Limb (tissue), 2 donors: ENCODE data around the gene LRRC7.

ENCODE experiments used
- DNase-seq, 2 donors: peaks; one replicate each; pipeline ENCODE4 v3.0.0-alpha.2; 2016; ENCODE audit errors: extremely low spot score in 2 of 2

Gene LRRC7

DNA sequence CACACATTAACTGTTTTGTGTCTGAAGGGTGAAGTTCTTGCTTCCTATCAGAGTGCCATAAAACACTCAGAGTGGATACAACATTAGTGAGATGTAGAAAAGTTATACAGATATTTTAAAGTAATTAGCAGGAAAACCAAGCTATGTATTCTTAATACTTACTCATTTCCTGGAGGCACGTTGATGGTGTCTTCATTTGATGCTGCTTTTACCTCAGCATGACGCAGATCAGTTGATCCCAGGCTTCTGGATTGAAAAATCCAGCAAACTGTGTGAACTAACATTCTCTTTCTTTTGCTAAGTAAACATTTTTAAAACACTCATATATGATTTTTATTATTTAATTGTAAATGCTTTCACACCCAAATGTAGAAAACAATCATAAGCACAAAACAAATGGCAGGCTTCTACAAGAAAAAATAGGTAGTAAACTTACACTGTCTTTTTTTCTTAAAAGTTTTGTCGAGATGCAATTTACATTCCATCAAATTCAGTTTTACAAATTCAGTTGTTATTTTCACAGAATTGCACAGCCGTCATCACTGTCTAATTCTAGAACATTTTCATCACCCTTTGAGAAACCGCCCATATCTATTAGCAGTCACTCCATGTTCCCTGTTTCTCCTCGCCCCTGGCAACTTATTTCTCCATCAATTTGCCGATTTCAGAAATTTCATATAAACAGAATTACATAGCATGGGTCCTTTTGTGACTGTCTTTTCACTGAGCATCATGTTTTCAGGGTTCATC lies 198.9 kb downstream of the LRRC7 start:
- DNase-seq, result no peak

DNA sequence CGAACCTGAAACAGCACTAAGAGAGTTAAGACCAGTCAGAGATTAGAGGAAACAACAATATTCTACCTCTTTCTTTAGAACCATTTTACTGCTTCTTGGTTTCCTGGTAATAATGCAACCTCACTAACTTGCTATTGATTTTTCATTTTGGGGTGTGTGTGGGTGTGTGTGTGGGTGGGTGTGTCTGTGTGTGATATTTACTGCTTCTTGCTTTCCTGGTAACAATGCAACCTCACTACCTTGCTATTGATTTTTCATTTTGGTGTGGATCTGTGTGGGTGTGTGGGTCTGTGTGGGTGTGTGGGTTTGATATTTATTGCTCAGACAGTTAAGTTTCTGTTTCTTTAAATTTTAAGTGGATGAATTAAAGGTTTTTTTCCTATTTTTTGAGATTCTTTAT lies 208.8 kb downstream of the LRRC7 start:
- no peak for DNase-seq

DNA sequence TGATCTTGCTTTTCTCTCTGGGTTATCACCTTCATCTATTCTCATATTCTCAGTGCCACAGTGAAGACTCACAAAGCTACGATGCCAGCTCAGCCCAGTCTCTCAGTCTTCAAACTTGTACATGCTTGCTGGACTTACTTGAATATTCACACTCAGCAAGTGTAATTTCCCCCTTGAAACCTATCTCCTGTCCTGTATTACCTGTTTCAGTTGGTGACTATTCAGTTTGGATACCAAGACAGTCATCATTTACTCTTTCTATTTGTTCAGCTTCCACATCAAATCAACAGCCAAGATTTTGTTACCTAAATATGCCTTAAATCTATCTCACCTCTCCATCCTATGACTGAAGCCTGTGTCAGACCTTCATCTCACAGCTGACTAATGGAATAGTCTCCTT lies 209.7 kb downstream of the LRRC7 start:
- no peak for DNase-seq

DNA sequence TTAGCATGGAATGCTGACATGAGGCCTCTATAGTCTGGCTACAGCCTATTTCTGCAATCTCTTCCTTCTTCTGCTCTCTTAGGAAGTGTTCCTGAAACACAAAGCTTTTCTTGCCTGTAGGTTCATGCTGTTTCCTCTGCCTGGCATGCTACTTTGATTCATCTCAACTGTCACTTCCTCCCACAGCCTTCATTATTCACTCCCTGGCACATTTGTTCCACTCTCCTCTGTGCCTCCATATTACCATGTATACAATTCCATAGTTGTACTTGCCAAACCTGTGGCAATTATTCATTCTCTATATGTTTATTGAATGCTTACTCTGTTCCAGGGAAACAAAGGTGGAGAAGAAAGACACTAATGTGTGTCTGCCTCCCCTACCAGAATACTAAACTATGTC lies 210.2 kb downstream of the LRRC7 start:
- no peak for DNase-seq

DNA sequence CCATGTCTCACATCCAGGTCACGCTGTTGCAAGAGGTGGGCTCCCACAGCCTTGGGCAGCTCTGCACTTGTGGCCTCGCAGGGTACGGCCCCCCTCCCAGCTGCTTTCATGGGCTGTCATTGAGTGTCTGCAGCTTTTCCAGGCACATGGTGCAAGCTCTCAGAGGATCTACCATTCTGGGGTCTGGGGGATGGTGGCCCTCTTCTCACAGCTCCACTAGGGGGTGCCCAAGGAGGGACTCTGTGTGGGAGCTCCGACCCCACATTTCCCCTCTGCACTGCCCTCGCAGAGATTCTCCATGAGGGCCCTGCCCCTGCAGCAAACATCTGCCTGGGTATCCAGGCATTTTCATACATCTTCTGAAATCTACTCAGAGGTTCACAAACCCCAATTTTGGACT lies 219.4 kb downstream of the LRRC7 start:
- no peak for DNase-seq

DNA sequence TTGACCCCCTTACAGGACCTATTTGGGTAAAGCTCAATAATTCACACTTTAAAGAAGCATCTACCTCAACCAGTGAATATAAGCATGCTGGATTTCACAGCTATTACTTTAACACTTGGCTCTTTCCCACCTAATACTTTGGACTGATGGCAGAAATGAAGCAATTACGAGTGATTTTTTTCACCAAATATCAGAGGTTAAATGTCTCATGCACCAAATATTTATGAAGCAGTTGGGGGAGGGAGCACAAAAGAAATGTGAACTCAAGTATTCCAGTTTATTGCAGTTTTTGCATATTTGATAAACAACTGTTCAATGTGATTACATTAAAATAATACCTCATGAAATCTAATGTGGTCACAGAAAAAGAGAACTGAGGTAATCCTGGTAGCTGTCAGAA lies 223.6 kb downstream of the LRRC7 start:
- no peak for DNase-seq

DNA sequence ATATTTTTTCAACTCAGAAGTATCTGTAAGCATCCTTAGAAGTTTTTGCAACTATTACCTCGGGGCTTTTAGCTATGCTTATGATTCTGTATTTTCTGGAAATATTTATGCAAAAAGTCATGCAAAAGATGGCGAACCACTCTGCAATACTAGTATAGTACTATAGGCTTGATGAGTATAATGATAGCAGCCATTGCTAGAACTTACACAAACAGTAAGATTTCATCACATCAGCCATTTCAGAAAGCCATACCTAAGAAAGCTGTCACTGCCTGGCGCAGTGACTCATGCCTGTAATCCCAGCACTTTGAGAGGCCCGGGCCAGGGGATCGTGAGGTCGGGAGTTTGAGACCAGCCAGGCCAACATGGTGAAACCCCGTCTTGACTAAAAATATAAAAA lies 227.1 kb downstream of the LRRC7 start:
- no peak for DNase-seq

DNA sequence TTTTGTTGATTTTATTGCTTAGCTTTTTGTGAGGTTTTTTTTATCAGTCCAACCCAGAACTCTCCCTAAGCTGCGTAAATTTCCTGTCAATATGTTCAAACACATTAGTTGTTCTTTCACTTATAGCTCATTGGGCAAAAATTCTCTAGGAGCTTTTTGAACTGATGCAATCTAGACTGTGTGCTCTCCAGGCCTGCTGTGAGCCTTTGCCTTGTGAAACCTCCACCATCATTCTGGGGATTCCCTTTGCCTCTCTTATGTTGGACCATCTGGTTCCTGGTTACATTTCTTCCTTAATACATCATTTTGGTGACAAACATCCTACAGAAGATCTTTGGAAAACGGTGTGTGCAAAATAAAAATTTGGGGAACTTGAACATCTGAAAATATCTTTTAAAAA lies 247.2 kb downstream of the LRRC7 start:
- DNase-seq, result no peak

DNA sequence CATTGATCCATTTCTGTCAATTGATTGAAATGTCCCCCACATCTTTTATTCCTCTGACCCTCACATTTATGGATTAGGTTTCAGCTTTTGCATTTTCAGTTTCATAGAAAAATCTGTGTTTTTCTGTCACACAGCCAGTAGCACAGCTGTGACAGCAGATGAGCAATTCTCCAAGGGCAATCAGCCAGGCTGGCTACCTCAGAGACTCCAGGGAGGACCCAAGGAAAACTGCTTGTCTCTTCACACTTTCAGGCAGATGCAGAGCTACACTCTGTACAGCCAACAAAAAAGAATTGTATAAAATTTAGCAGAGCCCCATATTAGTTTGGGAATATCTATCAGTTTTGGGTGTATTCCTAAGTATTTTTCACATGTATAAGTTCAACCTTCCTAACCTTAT lies 257.2 kb downstream of the LRRC7 start:
- DNase-seq, result peak in 1 of 2 donors; percentile 42

DNA sequence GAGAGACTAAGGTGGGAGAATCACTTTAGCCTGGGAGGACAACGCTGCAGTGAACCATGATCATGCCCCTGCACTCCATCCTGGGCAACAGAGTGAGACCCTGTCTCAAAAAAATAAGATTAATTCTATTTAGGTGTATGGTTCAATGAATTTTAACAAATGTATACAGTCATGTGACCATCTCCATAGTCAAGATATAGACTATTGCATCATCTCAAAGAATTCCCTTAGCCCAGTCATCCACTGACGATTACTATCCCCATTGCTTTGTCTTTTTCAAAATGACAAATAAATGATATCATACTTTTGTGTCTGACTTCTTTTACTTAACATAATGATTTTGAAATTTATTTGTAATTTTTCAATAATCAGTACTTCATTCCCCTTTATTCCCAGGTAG lies 260.0 kb downstream of the LRRC7 start:
- DNase-seq, result no peak

DNA sequence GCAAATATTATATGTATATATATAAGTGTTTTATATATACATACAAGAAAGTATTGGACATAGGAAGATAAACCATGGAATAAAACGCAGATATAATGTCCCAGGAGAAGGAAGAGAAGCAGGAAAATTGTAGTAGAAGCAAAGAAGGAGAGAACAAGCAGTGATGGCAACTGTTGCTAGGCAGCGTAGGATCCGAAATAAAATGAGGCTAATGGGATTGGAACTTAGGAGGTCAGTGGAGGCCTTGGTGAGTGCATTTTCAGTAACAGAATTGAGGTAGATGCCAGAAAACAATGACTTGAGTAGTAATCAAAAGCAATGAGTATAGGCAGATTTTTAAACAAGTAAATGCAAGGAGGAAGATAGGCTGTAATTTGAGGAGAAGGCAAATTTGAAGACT lies 265.8 kb downstream of the LRRC7 start:
- DNase-seq, result peak in 1 of 2 donors; percentile 8

DNA sequence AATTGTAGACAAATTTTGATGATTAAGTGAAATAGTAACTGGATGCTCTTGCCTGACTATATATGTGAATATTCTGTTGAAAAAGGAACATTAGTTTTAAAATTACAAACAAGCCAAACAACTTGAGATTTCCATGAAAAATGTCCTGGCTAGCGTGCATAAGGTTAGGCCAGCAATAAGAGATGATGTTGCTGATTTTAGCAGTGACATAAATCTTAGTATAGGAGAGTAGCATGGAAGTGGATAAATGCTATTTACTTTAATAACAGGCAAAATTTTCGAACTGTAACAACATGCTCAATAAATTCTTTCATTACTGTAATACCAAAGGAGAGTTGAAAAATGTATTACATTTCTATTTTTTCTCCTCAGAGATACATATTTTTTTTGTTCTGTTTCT lies 266.6 kb downstream of the LRRC7 start:
- no peak for DNase-seq

DNA sequence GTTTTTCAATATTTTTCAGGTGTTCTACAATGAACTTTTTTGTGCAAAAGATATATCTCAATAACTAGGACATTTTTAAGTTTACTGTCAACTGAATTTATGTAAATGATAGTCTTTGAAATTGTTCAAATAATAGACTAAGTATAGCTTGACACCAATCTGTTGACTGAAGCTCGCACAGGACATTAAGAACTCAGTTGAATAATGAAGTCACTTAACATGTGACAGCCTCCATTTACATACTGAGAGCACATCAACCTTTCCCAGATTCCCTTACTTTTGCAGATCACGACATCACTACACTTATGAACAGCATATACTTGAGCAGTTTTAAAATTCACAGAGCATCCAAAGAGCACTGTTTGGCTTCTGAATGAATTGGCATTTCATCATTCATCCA lies 268.2 kb downstream of the LRRC7 start:
- DNase-seq, result no peak

DNA sequence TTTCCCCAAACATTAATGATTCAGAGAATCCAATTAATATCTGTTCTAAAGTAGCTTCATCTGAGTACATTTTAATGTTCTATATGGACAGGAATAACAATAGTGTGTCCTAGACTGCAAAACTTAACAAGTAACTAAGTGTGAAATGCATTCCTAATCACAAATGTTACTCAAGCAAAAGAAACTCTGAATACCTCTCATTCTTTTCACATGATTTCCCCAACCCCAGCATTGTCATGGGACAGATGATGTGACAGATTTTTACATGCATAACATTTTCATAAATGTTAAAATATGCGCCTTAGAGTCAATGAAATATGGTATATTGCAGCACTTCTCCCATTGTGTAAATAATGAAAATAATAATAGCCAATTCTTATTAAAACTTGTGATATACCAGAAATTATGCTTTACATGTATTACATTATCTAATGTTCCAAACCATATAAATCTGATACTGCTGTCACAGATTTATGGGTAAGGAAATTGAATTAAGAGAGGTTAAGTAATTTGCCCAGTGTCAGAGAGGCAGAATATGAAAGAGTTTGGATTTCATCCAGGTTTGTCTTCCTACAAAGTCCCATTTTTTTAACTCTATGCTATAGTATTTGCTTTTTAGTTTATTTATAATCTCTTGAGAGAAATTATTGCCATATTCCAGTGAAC lies 269.4 kb downstream of the LRRC7 start:
- no peak for DNase-seq

DNA sequence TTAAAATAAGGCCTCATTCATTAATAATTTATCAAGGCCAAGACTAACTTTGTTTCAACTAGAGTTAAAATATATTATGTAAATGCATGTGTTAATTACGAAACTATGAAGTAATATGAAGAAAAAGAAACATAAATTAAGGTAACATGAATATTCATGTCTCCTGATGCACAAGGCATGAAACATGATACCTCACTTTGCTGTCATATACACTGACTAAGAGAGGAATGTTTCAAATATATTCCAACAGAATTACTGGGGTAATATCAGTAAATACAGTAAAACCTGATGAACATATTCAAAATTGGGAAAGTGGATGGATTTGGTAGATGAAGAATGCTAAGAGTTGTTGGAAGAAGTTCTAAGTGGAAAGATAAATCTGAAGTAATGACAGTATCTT lies 274.6 kb downstream of the LRRC7 start:
- DNase-seq, result no peak

DNA sequence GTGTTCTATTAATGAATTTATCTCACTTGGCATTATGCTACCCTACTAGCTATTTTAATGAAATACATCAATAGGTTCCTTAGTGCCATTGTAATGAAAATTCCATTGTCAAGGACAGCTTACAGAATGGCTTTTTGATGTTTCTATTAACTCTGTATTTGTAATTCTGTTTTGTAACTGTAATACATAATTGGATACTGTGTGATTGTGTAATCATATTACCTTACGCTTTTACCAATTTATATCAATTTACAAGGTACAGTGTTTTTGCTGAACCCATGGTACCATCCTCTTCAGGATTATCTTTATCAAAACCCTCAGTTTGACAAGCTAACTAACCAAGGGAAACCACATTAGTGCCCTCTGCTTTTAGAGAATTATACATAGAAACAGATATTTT lies 277.9 kb downstream of the LRRC7 start:
- DNase-seq, result no peak

DNA sequence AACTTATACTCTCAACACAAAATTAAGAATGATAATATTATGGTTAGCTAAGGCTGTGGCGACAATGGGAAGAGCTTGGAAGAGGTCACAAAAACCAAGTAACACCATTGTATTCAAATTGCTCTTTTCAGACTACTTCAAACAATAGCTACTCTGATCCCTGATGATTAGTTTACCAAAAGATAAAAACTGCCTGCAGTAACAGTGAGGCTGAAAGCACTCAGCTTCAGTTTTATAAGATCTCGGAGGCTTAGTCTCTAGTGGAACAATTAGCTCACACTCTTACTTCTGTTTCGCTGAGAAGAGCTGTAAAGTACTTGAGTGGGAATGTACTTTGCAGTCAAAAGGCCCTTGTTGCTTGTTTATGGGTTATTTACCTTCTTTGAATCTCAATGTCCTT lies 278.5 kb downstream of the LRRC7 start:
- DNase-seq, result no peak

DNA sequence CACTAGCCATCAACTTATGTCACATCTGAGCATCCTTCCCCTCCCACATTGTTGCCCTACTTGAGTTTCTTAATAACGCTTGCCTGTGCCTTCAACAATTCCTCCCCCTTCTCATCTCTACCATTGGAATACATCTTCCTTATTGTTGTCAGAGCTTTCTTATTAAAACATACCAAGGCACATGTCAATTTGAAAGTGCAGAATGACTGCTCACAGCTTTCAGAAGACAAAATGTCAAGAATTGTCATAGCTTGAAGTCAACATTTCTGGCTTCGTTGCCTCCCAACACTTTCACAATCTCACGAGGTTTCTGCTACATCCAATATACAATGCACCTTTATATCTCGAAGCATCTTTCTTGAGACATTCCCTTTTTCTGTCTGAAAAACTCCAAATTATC lies 279.9 kb downstream of the LRRC7 start:
- DNase-seq, result no peak

DNA sequence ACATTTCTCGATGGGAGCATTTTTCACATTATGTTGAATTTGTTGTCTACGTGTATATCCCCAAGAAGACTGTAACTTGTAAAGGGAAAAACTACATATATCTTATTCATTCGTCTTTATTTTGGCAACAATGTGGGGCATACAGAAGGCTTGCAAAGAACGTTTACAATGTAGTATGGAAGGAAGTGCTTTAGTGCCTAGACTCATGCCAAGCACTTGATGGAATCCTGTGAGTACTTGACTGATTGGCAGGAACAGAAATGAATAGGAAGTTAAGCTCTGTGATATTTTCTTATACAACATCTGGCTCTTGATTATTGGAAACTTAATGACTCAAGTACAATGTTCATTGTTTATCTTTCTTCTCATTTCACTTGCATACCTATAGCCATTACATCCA lies 284.4 kb downstream of the LRRC7 start:
- DNase-seq, result no peak

DNA sequence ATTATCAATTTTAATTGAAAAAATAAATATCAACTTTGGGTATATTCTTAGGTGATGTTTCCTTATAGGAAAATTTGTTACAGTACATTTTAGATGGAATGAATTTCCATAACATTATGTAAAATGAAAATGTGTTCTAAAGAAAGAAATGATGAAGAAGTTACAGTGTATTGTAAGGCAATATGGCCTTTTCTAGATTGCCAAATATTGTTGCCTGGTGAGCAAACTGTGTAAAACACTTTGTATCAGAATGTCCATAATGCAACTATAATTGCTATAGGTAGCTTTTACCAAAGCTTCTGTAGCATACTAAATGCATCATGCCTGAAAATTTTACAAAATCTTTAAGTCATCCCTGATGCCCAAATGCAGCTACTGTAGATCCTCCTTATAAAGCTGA lies 285.0 kb downstream of the LRRC7 start:
- DNase-seq, result no peak

DNA sequence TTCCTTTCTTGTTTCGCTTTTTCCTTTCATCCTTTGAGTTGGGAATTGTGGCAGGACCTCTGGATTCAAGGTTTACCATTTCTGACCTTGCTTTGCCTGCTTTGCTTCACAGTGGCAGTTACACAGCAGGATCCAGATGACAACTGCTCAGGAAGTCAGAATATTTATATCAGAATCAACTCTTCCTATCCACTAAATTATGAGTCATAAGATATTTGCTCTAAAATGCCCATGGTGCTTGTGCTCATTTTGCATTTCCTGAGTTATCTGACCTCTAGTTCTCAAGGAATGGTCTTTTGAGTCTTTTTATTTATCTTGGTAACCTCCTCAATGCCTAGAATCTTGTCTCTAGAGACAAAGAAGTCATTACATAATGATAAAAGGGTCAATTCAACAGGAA lies 290.8 kb downstream of the LRRC7 start:
- no peak for DNase-seq

DNA sequence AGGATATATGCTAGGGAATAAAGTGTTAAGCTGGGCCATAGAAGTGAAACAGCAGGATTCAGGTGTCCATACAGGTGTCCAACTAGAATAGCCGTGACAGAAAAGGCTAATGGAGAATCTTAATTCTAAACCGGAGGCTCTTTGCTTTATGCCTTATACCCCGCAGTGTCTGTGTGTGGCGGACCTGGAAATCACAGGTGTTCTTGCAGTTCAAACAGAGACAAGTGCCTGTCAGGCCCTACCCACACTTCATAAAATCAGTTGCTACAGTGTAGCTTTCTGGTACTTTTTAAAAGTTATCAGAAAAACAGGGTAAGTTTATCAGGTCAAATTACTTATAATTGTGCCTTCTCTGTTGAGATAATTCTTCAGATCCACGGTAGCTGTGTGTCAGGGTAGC lies 293.9 kb downstream of the LRRC7 start:
- DNase-seq, result no peak

DNA sequence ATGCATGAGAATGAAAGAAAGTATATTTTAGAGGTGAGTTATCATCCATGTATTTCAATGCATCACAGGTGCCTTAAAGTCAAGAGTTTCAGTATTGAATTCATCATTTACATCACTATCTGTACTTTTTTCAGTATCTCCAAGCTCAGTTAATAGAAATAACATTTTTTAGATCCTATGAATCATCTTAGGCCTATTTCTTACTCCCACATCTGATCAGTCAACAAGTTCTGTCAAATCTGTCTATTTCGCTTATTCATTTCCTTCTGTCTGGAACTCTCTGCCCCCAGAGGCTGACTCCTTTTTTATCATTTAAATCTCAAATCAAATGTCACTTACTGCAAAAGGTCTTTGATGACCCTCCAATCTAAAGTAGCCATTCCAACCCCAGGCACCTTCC lies 295.2 kb downstream of the LRRC7 start:
- no peak for DNase-seq

DNA sequence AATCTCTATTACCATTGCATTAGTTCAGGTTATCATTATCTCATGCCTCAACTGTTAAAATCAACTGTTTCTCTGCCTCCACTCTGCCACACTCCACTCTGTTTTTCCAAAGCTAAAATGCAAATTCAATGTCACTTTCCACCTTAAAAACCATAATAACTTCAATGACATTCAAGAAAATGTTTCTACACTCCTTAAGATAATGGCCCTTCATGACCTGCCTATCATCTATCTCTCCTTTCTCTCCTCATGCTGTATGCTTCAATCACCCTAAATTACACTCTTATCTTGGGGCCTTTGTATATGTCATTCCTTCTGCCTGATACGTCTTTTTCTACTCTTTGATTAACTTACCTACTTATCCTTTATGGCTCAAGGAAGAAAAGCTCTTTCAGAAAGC lies 296.0 kb downstream of the LRRC7 start:
- no peak for DNase-seq
